Measurements from ENCODE around the gene PNLDC1. TPM values are rescaled to one million over a fixed set of nuclear protein-coding genes. Genes with fewer than 3 reads are reported as not detected.

Gene PNLDC1, protein sequence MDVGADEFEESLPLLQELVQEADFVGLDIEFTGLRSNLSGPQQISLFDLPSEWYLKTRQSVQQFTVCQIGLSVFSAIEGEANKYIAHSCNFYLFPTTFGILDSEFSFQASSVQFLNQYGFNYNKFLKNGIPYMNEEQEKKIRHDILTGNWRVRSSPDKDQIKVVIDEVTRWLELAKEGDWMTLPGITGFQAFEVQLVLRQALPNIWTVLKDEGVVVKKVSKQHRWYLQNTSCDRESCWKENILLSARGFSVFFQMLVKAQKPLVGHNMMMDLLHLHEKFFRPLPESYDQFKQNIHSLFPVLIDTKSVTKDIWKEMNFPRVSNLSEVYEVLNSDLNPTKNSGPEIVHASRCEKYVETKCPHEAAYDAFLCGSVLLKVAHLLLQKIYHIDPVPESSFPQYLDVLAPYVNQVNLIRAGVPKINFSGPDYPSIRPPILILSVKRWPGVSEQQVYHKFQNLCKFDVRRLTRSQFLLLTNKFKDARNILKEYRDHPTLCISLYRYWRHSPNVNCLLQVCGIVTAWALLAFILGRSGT
- not detected in 2 replicates for total RNA-seq

DNA sequence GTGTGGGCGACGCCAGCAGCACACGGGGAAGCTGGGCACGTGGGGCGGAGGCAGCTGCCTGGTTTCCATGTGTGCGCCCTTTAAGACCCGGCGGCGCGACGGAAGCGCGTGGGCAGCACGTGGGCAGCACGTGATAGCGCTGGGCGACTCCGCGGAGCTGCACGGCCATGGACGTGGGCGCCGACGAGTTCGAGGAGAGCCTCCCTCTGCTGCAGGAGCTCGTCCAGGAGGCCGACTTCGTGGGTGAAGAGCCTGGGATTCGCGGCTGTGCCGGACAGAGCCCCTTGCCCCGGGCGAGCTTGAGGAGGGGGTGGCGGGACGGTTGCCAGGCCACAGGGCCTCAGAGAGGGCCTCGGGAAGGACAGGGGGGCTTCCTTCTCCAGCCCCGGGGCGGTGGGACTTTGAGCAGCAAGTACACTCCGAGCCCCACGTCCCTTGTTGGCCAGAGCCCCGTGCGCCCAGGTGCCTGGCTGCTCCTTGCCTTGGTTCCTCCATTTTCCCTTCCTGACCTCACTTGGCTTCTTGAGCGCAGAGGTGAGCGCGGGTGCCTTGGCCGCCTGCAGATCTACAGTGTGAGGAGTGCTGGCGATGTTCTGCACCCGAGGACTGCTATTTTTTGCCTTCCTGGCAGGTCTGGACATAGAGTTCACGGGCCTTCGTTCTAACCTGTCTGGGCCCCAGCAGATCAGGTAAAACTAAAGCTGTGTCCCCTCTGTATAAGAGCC, at the start of gene PNLDC1:
Gene PNLDC1 (plus strand): TSS at position 136 of the 725 bp plus-strand sequence. CDS start 32 bp downstream, at position 168.

DNA sequence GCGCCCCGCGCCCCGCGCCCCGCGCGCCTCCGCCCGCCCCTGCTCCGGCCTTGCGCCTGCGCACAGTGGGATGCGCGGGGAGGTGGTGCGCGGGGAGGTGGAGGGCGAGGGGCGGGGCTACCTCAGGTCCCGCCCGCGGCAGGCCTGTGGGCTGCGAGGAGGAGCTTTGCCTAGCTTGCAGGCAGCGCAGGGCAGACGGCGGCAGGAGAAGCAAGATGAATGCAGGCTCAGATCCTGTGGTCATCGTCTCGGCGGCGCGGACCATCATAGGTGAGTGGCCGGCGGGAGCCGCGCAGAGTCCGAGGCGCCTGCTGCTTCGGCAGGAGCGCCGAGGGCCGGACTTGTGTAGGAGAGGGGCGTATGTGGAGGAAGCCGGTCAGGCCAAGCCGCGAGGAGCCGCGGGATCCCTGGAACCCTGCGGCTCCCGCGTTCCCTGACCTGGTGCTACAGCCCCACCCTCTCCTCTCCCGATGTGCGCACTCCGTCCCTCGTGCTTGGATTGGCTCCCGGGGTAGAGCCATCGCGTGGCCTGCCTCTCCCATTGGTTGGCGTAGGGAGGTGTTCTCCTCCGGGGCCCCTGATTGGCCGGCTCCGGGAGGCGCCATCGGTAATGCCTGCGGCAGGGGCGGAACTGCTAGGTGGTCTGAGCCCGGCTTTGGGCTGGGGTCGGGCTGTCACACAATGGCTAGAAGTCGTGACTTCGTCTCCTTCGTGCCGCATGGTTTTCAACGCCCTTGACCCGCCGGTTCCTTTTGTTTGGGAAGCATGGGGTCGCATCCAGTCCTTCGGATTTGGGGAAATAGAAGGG, 38.0 kb upstream of the PNLDC1 start, which contains the start of gene ACAT2:
Gene ACAT2 (plus strand): TSS at position 173 of the 808 bp plus-strand sequence. CDS start 43 bp downstream, at position 216.

DNA sequence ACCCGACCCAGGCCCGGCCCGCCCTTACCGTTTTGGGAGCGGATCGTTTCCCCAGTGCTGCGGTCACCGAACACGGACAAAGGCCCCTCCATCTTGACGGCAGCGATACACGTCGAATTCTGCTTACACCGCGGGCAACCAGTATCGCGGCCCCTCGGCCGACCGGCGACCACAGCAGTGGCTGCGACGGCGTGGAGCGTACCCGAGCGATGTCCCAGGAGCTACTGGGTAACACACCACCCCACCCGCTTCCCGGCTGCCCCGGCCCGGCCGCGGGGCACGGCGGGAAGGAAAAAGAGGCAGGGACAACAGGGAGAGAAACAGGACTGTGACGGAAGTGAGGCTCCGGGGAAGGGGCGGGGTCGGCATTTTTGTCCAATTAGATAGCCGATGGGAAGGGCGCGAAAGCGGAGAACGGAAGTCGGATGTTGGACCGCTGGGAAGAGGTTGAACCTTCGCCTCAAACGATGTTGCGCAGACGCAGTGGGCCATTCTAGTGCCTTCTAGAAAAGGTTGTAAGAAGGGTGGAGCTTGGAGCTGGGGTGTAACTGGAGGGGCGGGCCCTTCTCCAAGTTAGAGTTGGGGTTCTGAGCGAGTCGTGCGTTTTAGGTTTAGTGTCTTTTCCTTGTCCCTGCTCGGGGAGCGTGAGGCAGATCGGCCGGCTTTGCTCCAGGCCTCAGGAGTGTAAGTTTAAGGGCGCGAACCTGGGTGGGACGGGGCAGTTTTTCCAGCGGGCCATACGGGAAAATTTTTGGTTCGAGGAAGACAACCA, 10.5 kb upstream of the PNLDC1 start, which contains the start of gene TCP1:
Gene TCP1 (minus strand): TSS at position 226 of the 772 bp plus-strand sequence. CDS start 134 bp downstream, at position 92.

DNA sequence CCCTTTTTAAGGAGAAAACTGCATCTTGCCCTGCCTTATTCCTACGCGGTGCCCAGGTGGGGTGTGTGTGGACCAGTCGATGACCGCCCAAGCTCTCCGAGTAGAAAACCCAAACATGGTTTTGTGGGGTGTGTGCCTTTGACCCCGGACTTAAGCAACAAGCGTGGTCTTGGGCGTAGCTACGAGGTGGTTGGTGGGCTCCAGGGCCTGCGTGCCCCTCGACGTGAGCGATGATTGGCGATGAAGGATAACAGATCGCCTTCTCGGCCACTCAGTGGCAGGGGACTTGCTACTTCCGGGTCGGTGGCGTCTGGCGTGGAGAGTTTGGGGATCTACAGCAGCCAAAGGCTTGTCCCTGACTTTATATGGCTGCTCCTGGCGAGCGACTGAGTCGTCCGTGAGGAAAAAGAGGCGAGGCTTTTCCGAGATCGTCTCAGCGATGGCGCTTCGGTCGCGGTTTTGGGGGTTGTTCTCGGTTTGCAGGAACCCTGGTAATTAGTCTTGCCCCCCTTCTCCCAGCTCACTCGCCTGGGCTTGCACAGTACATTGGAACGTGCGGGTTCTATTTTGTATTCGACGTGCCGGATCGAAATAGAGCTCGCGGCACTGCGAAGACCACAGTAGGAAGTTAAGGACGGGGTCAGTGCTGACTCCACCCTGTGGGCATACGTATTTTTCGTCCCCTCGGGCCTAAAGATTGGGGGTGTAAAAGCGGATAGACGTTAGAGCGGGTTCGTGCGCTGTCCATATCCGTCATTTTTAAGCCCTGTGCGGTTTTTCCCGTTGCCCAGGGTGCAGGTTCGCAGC, 9.7 kb upstream of the PNLDC1 start, which contains the start of gene MRPL18:
Gene MRPL18 (plus strand): TSS at position 319 of the 807 bp plus-strand sequence. CDS start 121 bp downstream, at position 440.

Small RNAs within 50 kb of the gene (small RNA-seq; reads per million reads assigned to genes)
- 1,472 reads per million, percentile 100 among the genes with 10 or more reads in this experiment for gene SNORA20
- gene SNORA29: not detected

Other genes starting within 250 kb of the PNLDC1 start
- 78.2 and 90.1 TPM in 2 replicates for gene SOD2, start 107.0 kb upstream of the PNLDC1 start, total RNA-seq
- gene WTAP, start 72.8 kb upstream of the PNLDC1 start, total RNA-seq: 96.7 and 97.6 TPM in 2 replicates
- gene ACAT2, start 38.2 kb upstream of the PNLDC1 start, total RNA-seq: 45.9 and 75.5 TPM in 2 replicates
- 384 and 395 TPM in 2 replicates for gene TCP1, start 10.7 kb upstream of the PNLDC1 start, total RNA-seq
- 94.5 and 96.7 TPM in 2 replicates for gene MRPL18, start 9.8 kb upstream of the PNLDC1 start, total RNA-seq
- not detected in 2 replicates for gene MAS1, start 90.7 kb downstream of the PNLDC1 start, total RNA-seq
- gene IGF2R, start 168.8 kb downstream of the PNLDC1 start, total RNA-seq: 65.0 and 69.5 TPM in 2 replicates